ENCODE data around the gene TBC1D4.

- TF ChIP-seq, protein P1, sequence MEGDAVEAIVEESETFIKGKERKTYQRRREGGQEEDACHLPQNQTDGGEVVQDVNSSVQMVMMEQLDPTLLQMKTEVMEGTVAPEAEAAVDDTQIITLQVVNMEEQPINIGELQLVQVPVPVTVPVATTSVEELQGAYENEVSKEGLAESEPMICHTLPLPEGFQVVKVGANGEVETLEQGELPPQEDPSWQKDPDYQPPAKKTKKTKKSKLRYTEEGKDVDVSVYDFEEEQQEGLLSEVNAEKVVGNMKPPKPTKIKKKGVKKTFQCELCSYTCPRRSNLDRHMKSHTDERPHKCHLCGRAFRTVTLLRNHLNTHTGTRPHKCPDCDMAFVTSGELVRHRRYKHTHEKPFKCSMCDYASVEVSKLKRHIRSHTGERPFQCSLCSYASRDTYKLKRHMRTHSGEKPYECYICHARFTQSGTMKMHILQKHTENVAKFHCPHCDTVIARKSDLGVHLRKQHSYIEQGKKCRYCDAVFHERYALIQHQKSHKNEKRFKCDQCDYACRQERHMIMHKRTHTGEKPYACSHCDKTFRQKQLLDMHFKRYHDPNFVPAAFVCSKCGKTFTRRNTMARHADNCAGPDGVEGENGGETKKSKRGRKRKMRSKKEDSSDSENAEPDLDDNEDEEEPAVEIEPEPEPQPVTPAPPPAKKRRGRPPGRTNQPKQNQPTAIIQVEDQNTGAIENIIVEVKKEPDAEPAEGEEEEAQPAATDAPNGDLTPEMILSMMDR (IDR thresholded peaks at IDR 0.05) = no peak
- TF ChIP-seq POLR2A (IDR thresholded peaks at IDR 0.05) = no peak
Observed at GRCh38 chr13:75352641-75353327, 129.2 kb downstream of the TBC1D4 start.

Data from uterus (tissue), 2 donors.